HL-60 (cell line): ENCODE results near the gene MCU.
"Not testable (repeated sequence)": the region's sequence is repeated elsewhere in the genome, so short reads cannot be mapped to it uniquely, and the experiment has no call there.

Experiments used
- DNase-seq, 2 experiments: peaks; one replicate each; pipeline ENCODE4 v3.0.0-alpha.2; 2010 to 2020; ENCODE audit warnings: low read depth in 1 of 2, low spot score in 1 of 2
- H3K27ac ChIP-seq: fragments of 250-450 bp; sonication (Bioruptor Pico); replicated peaks from 2 replicates; pipeline ENCODE4 v1.5.1; 2020; ENCODE audit warnings: mild to moderate bottlenecking, moderate library complexity
- H3K27me3 ChIP-seq: fragments of 250-450 bp; sonication (Bioruptor Pico); 2 replicates; pipeline ENCODE4 v1.5.1; 2021; ENCODE audit warnings: mild to moderate bottlenecking, moderate library complexity; ENCODE audit not compliant: insufficient read depth, poor library complexity, severe bottlenecking
- H3K4me3 ChIP-seq: replicated peaks from 2 replicates; pipeline ENCODE4 v1.5.1; 2011; ENCODE audit warnings: mild to moderate bottlenecking, control low read depth, low read length; ENCODE audit not compliant: insufficient read depth
- CTCF ChIP-seq: IDR thresholded peaks from one replicate; pipeline ENCODE4 v1.5.1; 2011; ENCODE audit warnings: low read length, control low read depth, inconsistent platforms; ENCODE audit not compliant: insufficient read depth
- GABPA ChIP-seq: IDR thresholded peaks from 2 replicates; pipeline ENCODE4 v1.6.1; 2012; ENCODE audit warnings: low read depth
- POLR2AphosphoS5 ChIP-seq: IDR thresholded peaks from 2 replicates; pipeline ENCODE4 v1.6.1; 2012; ENCODE audit warnings: low read depth
- REST ChIP-seq: IDR thresholded peaks from 2 replicates; pipeline ENCODE4 v1.6.1; 2012; ENCODE audit warnings: low read depth; ENCODE audit not compliant: insufficient replicate concordance
- SPI1 ChIP-seq: IDR thresholded peaks from 2 replicates; pipeline ENCODE4 v1.6.1; 2012; ENCODE audit warnings: low read depth, mild to moderate bottlenecking, borderline replicate concordance

Gene MCU

GRCh38 chr10:72754275-72755032, 62.5 kb downstream of the MCU start:
- H3K27me3 ChIP-seq: no peaks in the 10 kb centered on the region
- H3K27ac ChIP-seq: peak overlapping the region; percentile 54
- no peak for DNase-seq
- H3K4me3 ChIP-seq: no peak overlapping the region
- no peak for TF ChIP-seq CTCF
- TF ChIP-seq REST: no peak
- no peak for TF ChIP-seq SPI1
- TF ChIP-seq GABPA: no peak
- no peak for TF ChIP-seq POLR2AphosphoS5

- no peak overlapping the region for H3K27ac ChIP-seq
- DNase-seq: no peak
- no peaks in the 10 kb centered on the region for H3K27me3 ChIP-seq
- TF ChIP-seq POLR2AphosphoS5 (no peak), GABPA (no peak), CTCF (no peak), REST (no peak), SPI1 (no peak)
- H3K4me3 ChIP-seq: no peak overlapping the region
These were observed 64.9 kb downstream of the MCU start for GRCh38 chr10:72756674-72757385.

GRCh38 chr10:72757732-72758131, 65.8 kb downstream of the MCU start:
- Histone ChIP-seq H3K27me3 (no peaks in the 10 kb centered on the region), H3K27ac (no peak overlapping the region), H3K4me3 (no peak overlapping the region)
- TF ChIP-seq SPI1 (no peak), GABPA (no peak), POLR2AphosphoS5 (no peak)
- no peak for DNase-seq

- not testable (repeated sequence) for H3K27ac ChIP-seq, DNase-seq, H3K4me3 ChIP-seq, H3K27me3 ChIP-seq
These were observed 67.0 kb downstream of the MCU start for GRCh38 chr10:72758930-72759329.
